HG03139 (cell line): Measurements from ENCODE around the gene OXT.

Experiments used
- ATAC-seq: cut with Tn5 transposase; IDR thresholded peaks from one replicate; pipeline ENCODE4 v1.9.1; 2021; ENCODE audit not compliant: unreplicated experiment

The OXT gene

GRCh38 chr20:3084283-3084985 lies 13.0 kb downstream of the OXT start, which contains the start of gene AVP:
Gene AVP (minus strand): TSS chr20:3084724. CDS start chr20:3084674, 50 bp downstream.
- no peak for ATAC-seq

DNA sequence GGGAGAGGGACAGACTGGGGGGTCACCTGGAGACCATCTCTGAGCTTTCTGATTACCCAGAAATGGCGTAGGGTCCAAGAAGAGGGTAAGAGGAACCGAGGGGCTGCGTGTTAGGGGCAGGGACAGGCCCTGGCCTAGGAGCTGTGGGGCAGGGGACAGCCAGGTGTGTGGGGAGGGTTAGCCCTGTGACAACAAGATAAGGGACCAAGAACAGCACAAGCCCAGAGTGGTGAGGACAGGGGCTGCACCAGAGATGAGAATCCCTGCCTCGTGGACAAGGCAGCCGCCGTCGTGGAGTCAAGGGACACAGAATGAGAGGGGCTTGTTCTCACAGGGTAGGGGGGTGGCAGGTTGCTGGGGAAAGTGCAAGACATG lies 13.6 kb downstream of the OXT start:
- ATAC-seq = no peak

- no peak for ATAC-seq
Measured at GRCh38 chr20:3085571-3086072, 14.2 kb downstream of the OXT start.

GRCh38 chr20:3088031-3088430 lies 16.6 kb downstream of the OXT start:
- ATAC-seq = no peak

DNA sequence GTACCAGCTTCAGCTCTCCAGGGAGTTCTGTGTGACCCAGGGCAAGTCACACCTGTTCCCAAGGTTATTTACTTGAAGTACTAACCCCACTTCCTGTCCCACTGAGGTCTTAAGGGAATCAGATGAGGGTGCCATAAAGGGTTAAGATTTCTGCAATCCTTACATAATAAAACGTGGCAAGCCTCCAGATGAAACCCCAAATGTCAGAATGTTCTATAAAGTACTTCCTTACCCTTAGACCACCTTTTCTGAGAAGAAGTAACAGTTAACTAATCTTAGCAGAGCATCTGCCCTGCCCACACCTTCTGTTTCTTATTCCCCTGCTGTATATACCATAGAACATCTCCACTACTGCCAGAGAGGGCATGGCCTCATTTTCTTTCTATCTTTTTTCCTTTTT lies 19.1 kb downstream of the OXT start:
- ATAC-seq = no peak

- no peak for ATAC-seq
Measured at GRCh38 chr20:3092611-3093379, 21.4 kb downstream of the OXT start.

DNA sequence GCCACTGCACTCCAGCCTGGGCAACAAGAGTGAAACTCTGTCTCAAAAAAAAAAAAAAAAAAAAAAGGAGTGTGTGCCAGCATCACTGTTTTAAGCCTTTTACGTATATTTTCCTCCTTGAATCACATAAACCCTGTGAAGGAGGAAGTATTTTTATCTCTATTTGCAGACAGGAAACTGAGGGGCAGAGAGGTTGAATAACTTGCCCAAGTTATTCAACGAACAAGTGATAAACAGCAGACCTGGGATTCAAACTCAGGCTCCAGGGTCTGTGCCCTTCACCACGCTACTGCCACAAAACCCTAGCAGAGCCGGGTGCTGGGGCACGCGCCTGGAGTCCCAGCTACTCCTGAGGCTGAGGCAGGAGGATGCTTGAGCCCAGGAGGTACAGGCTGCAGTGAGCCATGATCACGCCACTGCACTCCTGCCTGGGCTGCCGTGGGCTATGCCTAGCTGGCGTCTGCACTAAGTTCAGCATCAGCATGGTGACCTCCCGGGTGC lies 22.5 kb downstream of the OXT start:
- ATAC-seq = no peak

DNA sequence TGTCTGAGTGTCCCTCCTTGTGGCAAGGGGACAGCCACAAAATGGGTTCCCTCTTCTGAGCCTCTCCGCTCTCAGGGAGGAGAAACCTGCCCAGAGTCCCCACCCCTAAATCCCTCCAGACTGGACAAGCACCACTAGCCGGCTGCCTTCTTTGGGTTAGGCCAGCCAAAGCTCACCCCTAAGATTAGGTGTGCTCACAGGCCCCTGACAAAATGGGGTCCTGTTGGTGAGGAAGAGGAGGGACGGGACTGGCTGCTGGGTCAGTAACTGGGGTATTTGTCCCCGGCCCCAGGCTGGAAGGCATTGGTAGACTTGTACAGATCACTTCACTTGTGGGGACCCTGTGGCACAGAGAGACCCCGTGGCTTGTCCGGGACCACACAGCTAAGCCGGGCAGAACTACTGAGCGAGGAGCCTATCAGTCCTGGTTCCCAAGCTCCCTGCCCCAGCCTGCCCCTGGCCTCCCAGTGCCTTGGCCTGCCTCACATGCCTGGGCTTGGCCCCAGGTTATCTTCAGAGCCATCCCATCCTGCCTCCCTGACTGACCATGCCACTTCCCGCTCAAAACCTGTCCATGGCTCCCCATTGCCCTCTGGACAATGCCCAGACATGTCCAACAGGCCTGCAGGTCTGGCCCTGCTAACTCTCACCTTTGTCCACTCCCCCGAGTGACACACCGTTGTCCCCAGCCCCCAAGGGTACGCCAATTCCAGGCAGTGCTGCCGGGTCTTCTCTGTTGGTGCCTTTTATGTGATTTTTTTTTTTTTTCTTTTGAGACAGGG lies 23.6 kb downstream of the OXT start:
- ATAC-seq = no peak

DNA sequence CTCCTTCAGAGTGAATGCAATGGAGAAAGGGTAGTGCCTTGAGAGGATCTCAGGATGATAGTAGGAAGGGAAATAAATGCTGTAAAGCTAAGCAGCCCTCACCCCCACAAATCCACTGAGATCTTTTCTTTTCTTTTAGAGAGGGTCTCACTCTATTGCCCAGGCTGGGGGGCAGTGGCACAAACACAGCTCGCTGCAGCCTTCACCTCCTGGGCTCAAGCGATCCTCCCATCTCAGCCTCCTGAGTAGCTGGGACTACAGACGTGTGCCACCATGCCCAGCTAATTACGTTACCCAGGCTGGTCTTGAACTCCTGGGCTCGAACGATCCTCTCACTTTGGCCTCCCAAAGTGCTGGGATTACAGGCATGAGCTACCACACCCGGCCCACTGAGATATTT lies 29.1 kb downstream of the OXT start:
- no peak for ATAC-seq

- no peak for ATAC-seq
Measured at GRCh38 chr20:3101251-3101650, 29.8 kb downstream of the OXT start.

DNA sequence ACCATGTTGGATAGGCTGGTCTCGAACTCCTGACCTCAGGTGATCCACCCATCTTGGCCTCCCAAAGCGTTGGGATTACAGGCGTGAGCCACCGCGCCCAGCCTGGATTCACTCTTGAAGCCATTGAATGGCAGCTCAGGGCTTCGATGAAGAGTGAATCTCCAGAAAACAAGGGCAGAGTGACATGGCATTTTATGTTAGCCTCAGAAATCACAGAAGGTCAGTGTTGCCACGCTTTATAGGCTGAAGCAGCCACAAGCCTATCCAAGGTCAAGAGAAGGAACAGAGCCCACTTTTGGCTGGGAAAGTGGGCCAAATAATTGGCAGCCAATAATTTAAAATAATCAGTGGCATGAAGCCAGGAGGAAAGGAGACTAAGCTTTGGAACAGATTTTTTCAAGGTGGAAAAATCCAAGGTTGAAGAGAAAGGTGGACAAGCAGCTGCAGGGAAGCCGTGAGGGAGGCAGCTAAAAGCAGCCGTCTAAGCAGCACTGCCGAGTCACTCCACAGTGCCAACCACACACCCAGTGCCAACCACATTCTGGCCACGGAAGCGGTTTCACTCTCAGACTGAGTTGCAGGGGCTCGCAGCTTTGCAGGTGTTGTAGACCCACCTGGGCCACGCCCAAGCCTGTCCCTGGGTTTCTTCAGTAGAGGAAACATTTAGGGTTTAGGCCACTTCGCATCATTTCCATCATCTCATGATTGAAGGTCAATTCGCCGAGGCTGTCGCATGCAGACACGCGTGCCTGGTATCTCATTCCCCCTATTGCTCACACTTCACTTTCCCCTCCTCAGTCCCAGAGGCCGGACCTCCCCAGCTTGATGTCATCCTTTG lies 30.5 kb downstream of the OXT start:
- no peak for ATAC-seq

DNA sequence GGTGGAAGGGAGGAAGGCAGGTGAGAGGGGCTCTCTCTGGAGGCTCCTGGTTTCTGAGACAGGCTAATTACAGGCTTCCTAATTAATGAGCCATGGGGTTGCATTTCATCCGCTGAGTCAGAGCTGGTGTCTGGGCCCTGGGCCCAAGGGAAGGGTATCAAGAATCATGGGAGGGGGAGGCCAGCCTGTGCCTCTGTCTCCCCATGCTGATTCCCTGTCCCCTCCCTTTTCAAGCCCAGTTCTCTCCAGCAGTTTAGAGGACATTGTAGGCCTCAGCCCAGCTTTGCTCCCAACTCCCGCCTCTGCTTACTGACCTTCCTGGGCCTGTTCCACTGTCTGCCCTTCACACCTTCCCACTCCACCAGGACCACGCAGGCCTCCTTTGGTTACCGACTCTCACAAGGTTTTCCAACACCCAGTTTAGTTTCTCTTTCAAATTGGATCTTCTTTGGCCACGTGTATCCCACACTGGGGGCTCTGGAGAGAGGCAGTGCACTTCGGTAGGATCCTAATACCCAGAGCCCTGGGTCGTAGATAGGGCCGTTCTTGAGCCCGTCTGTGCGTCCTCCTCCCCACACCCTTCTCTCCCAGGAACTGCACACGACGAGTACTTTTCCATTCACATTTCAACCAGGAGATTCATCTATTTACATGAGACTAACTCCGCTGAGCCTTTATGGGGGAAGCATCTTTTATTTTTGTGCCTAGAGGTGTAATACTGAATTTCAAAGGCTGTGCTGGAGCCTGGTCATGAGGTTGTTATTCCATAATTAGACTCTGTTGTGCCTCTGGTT lies 31.4 kb downstream of the OXT start:
- ATAC-seq = no peak

- no peak for ATAC-seq
Measured at GRCh38 chr20:3103369-3104032, 32.1 kb downstream of the OXT start.

DNA sequence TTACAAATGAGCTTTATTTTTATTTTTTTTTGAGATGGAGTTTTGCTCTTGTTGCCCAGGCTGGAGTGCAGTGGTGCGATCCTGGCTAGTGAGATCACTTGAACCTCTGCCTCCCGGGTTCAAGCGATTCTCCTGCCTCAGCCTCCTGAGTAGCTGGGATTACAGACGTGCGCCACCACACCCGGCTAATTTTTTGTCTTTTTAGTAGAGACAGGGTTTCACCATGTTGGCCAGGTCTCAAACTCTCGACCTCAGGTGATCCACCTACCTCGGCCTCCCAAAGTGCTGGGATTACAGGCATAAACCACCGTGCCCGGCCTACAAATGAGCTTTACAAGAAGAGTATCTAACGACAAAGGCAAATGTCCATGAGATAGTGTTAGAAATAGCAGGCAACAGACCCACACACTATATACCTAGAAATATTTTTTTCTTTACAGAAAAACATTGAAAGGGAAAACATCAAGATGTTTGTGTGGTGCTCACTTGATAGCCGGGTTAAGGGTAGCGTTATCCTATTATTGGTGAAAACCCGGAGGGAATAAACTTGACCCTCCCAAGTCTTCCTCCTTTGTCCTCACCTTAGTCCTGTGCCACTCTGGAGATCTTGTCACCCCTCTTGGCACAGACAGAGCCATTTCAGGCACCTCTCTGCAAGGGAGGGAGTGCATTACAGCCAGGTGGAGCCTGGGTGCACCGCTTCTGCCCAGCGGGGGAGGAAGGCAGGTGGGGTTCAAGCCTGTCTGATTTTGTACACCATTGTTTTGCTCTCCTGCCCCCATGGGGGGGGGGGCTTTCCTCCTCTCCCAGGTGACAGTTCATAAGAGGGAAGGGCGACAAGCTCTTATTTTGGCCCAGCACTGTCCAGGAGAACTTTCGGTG lies 34.1 kb downstream of the OXT start:
- no peak for ATAC-seq

DNA sequence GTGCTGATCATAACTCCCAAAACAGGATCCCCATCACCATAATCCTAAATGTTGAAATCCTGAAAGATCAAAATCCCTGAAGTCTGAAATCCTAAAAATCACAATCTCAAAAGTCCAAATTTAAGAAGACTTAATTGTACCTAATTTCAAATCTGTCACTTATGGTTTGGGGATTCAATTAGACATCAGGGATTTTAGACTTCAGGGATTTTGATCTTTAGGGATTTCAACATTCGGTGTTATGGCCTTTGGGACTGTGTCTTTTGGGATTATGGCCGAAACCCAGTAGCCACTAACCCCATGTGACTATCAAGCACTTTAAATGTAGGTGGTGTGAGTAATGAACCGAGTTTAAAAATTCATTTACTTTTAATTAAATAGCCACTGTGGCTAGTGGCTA lies 34.8 kb downstream of the OXT start:
- ATAC-seq = no peak

DNA sequence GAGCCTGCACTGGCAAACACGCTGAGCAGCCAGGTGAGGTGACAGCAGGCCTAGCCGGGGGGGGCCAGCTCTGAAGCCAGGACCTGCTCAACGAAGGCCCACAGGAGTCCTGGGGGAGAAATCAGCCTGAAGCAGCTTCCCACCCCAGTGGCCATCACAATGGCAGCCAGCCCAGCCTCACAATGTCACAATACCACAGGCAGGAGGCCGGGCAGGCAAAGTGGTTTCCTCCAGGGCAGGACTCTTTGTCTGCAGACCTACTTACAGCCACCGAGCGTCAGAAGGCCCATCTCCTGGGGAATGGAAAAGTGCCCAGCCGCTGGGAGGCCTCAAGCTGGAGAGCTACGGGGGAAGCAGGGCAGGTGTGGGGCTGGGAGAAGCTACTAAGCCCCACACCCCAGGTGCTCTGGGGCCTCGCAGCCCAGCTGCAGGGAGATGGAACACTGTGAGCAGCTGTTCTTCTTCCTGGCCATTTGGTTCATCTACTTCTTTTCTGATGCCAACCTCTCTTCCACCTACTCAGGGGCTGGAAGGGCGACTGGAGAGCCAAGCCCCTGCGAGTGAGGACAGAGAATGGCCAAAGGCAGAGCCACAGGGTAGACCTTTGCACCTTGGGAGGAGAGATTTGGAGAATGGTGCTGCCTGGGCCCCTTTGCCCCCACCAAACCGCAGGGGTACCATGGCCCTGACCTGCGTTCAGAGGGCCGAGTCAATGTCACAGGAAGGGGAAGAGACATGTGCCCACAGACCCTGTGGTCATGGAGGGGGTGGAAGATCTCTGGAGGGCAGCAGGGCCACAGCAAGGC lies 35.4 kb downstream of the OXT start:
- no peak for ATAC-seq

DNA sequence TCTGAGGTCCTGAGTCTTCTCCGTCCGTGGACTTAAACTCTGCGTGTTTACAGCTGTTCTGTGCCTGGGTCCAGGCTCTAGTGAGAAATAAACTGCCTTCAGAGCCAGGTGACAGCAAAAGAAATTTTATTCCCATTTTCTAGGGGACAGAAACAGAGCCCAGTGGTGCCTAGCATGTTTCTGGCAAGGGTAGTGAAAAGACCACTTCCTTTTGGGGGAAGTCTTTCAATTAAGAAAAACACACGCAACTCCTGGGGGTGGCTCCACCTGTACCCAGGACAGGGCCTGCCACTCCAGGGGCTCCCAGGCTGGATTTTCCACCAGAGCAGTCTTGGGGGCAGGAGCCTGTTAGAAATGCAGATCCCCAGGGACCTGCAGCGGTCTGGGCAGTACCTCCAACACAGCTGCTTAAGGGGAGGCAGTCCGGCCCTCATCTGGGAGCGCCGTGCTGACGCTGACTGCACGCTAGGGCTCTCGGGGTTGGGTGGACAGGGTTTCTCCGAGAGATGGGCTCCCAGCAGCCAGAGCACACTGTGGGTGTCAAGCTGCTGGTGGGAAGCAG lies 36.1 kb downstream of the OXT start:
- ATAC-seq = no peak
